Hepatocyte (in vitro differentiated cells): Measurements from ENCODE around the gene ACVR1. TPM values are rescaled to one million over a fixed set of nuclear protein-coding genes. Genes with fewer than 3 reads are reported as not detected.

Source experiments
- DNase-seq: peaks from one replicate; pipeline ENCODE4 v3.0.0-alpha.2; 2016; ENCODE audit warnings: low spot score
- H2AFZ ChIP-seq: fragments of 200-600 bp; sonication (generic); 2 replicates; pipeline ENCODE4 v1.6.0; 2016; ENCODE audit warnings: antibody characterized with exemption, mild to moderate bottlenecking
- H3K27ac ChIP-seq: fragments of 200-600 bp; sonication (generic); 2 replicates; pipeline ENCODE4 v1.5.1; 2016; ENCODE audit warnings: mild to moderate bottlenecking
- H3K27me3 ChIP-seq: fragments of 200-600 bp; sonication (generic); 2 replicates; pipeline ENCODE4 v1.6.1; 2016
- H3K36me3 ChIP-seq: fragments of 200-600 bp; sonication (generic); replicated peaks from 2 replicates; pipeline ENCODE4 v1.5.1; 2016; ENCODE audit warnings: low read depth; ENCODE audit not compliant: insufficient read depth
- H3K4me1 ChIP-seq: fragments of 200-600 bp; sonication (generic); 2 replicates; pipeline ENCODE4 v1.5.1; 2016; ENCODE audit warnings: mild to moderate bottlenecking, moderate library complexity; ENCODE audit not compliant: insufficient read depth
- H3K4me2 ChIP-seq: fragments of 200-600 bp; sonication (generic); 2 replicates; pipeline ENCODE4 v1.6.0; 2016
- H3K4me3 ChIP-seq: fragments of 200-600 bp; sonication (generic); 2 replicates; pipeline ENCODE4 v1.5.1; 2016; ENCODE audit warnings: mild to moderate bottlenecking
- H3K79me2 ChIP-seq: fragments of 200-600 bp; sonication (generic); 2 replicates; pipeline ENCODE4 v1.6.0; 2017; ENCODE audit warnings: mild to moderate bottlenecking
- H3K9me2 ChIP-seq: fragments of 200-600 bp; sonication (generic); replicated peaks from 2 replicates; pipeline ENCODE4 v1.6.0; 2017; ENCODE audit warnings: mild to moderate bottlenecking; ENCODE audit not compliant: insufficient read depth
- H3K9me3 ChIP-seq: fragments of 200-600 bp; sonication (generic); 2 replicates; pipeline ENCODE4 v1.5.1; 2016; ENCODE audit warnings: low read depth, mild to moderate bottlenecking
- H4K20me1 ChIP-seq: fragments of 200-600 bp; sonication (generic); 2 replicates; pipeline ENCODE4 v1.6.0; 2016; ENCODE audit warnings: mild to moderate bottlenecking; ENCODE audit not compliant: insufficient read depth, poor library complexity, severe bottlenecking
- EZH2 ChIP-seq: fragments of 200-600 bp; sonication (generic); IDR thresholded peaks from 2 replicates; pipeline ENCODE4 v1.6.1; 2016; ENCODE audit warnings: antibody characterized with exemption, mild to moderate bottlenecking, borderline replicate concordance
- EZH2phosphoT487 ChIP-seq: fragments of 200-600 bp; sonication (generic); IDR thresholded peaks from one replicate; pipeline ENCODE4 v1.6.1; 2018; ENCODE audit warnings: antibody characterized with exemption, mild to moderate bottlenecking, low read depth, moderate library complexity; ENCODE audit not compliant: unreplicated experiment, severe bottlenecking
- WGBS: methylation state at CpG from one replicate; pipeline ENCODE4 v1.1.6; 2016; ENCODE audit warnings: low lambda C conversion rate; ENCODE audit errors: missing lambda C conversion rate; 5-methylcytosine and 5-hydroxymethylcytosine counted together
- polyA plus RNA-seq: library from polyadenylated mRNA; unstranded; fragments of >200 nt; fragmentation: Nextera tagmentation; extraction: Ambion mirVana; gene quantifications from 2 replicates; pipeline ENCODE4 v1.2.1, GENCODE V29; 2016
- total RNA-seq: library from RNA; depleted of rRNA; stranded (reverse); fragments of >200 nt; gene quantifications from 2 replicates; pipeline ENCODE4 v1.2.3, GENCODE V29; 2014
- TF ChIP-seq, protein P1 (sequence below): fragments of 200-600 bp; sonication (generic); IDR thresholded peaks from 2 replicates; pipeline ENCODE4 v1.5.1; 2016; ENCODE audit warnings: antibody characterized with exemption, mild to moderate bottlenecking; ENCODE audit not compliant: poor library complexity

The ACVR1 gene
- total and polyA plus RNA-seq, 2 experiments from 2014 or later, result 19.6 to 20.1 TPM

DNA sequence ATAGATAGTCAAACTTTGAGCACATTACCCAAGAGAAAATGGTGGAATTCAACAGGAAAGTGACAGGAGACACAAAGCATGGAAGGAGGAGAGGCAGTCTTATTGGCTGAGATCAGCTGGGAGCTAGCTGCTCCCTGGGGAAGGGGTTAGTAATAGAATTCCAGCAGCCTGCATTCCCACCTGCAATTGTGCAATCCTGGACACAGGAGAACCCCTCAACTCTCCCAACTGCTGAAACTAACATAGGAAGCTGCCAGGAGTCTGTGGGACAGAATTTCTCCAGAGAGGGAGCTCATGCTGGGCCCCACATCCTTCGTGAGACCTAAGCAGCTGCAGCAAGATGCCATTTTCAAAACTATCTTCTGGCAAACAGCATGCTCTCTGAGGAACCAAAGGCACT, 177.7 kb downstream of the ACVR1 start:
- H3K27ac ChIP-seq, result no peak overlapping the region
- H3K36me3 ChIP-seq, result no peaks in the 10 kb centered on the region
- H2AFZ ChIP-seq, result no peak overlapping the region
- WGBS, result 81% methylated on average over 1 of the region's 1 CpG
- H3K9me3 ChIP-seq, result peaks cover 8% of the 10 kb centered on the region
- H3K27me3 ChIP-seq, result no peaks in the 10 kb centered on the region
- H3K4me1 ChIP-seq, result no peaks in the 10 kb centered on the region
- H3K4me2 ChIP-seq, result no peak overlapping the region
- no peaks in the 10 kb centered on the region for H3K79me2 ChIP-seq
- no peak for DNase-seq
- no peak overlapping the region for H3K4me3 ChIP-seq
- H3K9me2 ChIP-seq, result no peaks in the 10 kb centered on the region
- no peak for TF ChIP-seq EZH2
- no peak for TF ChIP-seq EZH2phosphoT487
- TF ChIP-seq, protein P1, sequence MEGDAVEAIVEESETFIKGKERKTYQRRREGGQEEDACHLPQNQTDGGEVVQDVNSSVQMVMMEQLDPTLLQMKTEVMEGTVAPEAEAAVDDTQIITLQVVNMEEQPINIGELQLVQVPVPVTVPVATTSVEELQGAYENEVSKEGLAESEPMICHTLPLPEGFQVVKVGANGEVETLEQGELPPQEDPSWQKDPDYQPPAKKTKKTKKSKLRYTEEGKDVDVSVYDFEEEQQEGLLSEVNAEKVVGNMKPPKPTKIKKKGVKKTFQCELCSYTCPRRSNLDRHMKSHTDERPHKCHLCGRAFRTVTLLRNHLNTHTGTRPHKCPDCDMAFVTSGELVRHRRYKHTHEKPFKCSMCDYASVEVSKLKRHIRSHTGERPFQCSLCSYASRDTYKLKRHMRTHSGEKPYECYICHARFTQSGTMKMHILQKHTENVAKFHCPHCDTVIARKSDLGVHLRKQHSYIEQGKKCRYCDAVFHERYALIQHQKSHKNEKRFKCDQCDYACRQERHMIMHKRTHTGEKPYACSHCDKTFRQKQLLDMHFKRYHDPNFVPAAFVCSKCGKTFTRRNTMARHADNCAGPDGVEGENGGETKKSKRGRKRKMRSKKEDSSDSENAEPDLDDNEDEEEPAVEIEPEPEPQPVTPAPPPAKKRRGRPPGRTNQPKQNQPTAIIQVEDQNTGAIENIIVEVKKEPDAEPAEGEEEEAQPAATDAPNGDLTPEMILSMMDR, result no peak
- no peaks in the 10 kb centered on the region for H4K20me1 ChIP-seq

GRCh38 chr2:157696036-157696435, 180.1 kb downstream of the ACVR1 start:
- Histone ChIP-seq H3K9me2 (no peaks in the 10 kb centered on the region), H3K36me3 (no peaks in the 10 kb centered on the region), H3K79me2 (no peaks in the 10 kb centered on the region), H4K20me1 (no peaks in the 10 kb centered on the region), H3K4me2 (no peak overlapping the region), H3K27me3 (no peaks in the 10 kb centered on the region), H2AFZ (no peak overlapping the region), H3K27ac (no peak overlapping the region), H3K4me3 (no peak overlapping the region), H3K9me3 (no peaks in the 10 kb centered on the region), H3K4me1 (no peaks in the 10 kb centered on the region)
- TF ChIP-seq, protein P1, result no peak
- no peak for TF ChIP-seq EZH2
- no peak for TF ChIP-seq EZH2phosphoT487
- DNase-seq, result no peak
- 89% methylated on average over 3 of the region's 3 CpGs for WGBS

GRCh38 chr2:157692768-157693167, 183.4 kb downstream of the ACVR1 start:
- H3K79me2 ChIP-seq, result no peaks in the 10 kb centered on the region
- no peaks in the 10 kb centered on the region for H3K4me1 ChIP-seq
- no peaks in the 10 kb centered on the region for H3K36me3 ChIP-seq
- 85% methylated on average over 2 of the region's 2 CpGs for WGBS
- no peak overlapping the region for H2AFZ ChIP-seq
- H3K9me3 ChIP-seq, result no peaks in the 10 kb centered on the region
- no peaks in the 10 kb centered on the region for H4K20me1 ChIP-seq
- H3K4me2 ChIP-seq, result no peak overlapping the region
- no peak overlapping the region for H3K27ac ChIP-seq
- no peak overlapping the region for H3K4me3 ChIP-seq
- no peak for DNase-seq
- no peaks in the 10 kb centered on the region for H3K9me2 ChIP-seq
- no peaks in the 10 kb centered on the region for H3K27me3 ChIP-seq
- TF ChIP-seq, protein P1, result no peak
- no peak for TF ChIP-seq EZH2phosphoT487

DNA sequence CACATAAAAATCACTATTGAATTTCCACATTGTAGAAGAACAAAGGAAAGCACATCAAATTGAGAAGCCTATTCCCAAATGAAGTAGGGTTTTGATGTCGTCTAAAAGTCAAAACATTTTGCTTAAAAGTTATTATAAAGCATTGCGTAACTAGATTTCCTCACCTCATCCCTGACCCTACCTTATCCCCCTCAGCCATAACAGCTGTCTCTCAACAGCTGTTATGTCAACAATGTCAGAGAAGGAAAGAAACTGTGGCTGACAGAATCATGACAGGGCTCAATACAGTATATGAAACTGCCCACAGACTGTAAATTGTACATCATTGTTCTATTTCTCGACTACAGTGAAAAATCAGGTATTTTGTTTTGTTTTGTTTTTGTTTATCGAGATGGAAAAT, 184.4 kb downstream of the ACVR1 start:
- TF ChIP-seq, protein P1, result no peak
- no peak for TF ChIP-seq EZH2
- no peak for TF ChIP-seq EZH2phosphoT487
- DNase-seq, result no peak
- no peaks in the 10 kb centered on the region for H3K27me3 ChIP-seq
- no peak overlapping the region for H3K27ac ChIP-seq
- no peaks in the 10 kb centered on the region for H3K79me2 ChIP-seq
- no peaks in the 10 kb centered on the region for H3K9me2 ChIP-seq
- H3K36me3 ChIP-seq, result no peaks in the 10 kb centered on the region
- H3K4me1 ChIP-seq, result no peaks in the 10 kb centered on the region
- H3K4me3 ChIP-seq, result no peak overlapping the region
- no peak overlapping the region for H2AFZ ChIP-seq
- no peak overlapping the region for H3K4me2 ChIP-seq
- no peaks in the 10 kb centered on the region for H3K9me3 ChIP-seq
- no peaks in the 10 kb centered on the region for H4K20me1 ChIP-seq
- 96% methylated on average over 4 of the region's 4 CpGs for WGBS
